HPDE6-E6E7 (cell line): Measurements from ENCODE around the gene LRRC72.

Source experiments
- DNase-seq: peaks from one replicate; pipeline ENCODE4 v3.0.0; 2011; ENCODE audit warnings: missing footprints; ENCODE audit errors: extremely low spot score

LRRC72 gene

DNA sequence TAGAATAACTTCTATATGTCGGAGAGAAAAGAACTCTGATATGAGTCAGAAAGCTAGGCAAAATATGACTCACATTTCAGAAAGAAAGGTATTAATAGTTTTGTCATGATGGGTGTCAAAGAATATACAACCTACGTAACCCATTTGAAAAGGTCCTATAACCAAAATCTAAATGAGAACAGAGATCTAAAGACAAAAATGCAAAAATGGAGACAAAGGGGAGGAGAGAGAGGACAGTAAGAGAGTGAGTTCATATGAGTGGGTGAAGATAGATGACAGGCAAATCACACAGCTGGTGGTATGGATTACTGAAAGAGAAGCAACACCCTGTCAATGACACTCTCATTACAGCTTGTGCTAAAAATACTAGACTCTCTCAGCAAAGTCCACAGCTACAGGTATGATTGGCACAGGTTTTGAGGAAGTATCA, 93.4 kb downstream of the LRRC72 start:
- no peak for DNase-seq

GRCh38 chr7:16626388-16626787, 99.8 kb downstream of the LRRC72 start:
- DNase-seq: no peak

- DNase-seq: no peak
Observed at GRCh38 chr7:16627236-16627635, 100.6 kb downstream of the LRRC72 start.

GRCh38 chr7:16630654-16631053, 104.0 kb downstream of the LRRC72 start:
- no peak for DNase-seq
